ENCODE measurements around the gene RPS6KA5. TPM values are rescaled to one million over a fixed set of nuclear protein-coding genes. Genes with fewer than 3 reads are reported as not detected.
"Not testable (repeated sequence)": the region's sequence is repeated elsewhere in the genome, so short reads cannot be mapped to it uniquely, and the experiment has no call there.

The RPS6KA5 gene
- total RNA-seq, 1 experiment from 2014 or later = 8.5 TPM

GRCh38 chr14:90987140-90987539, 73.3 kb downstream of the RPS6KA5 start:
- DNase-seq (ENCODE audit: low spot score) = no peak

- DNase-seq (ENCODE audit: low spot score) = peak; percentile 7
These were observed 73.9 kb downstream of the RPS6KA5 start for GRCh38 chr14:90986510-90986909.

- DNase-seq (ENCODE audit: low spot score) = no peak
These were observed 74.7 kb downstream of the RPS6KA5 start for GRCh38 chr14:90985601-90986242.

- DNase-seq (ENCODE audit: low spot score) = no peak
These were observed 76.9 kb downstream of the RPS6KA5 start for GRCh38 chr14:90983560-90983959.

GRCh38 chr14:90981636-90982035, 78.8 kb downstream of the RPS6KA5 start:
- peak; percentile 6 for DNase-seq (ENCODE audit: low spot score)

- not testable (repeated sequence) for DNase-seq (ENCODE audit: low spot score)
These were observed 79.8 kb downstream of the RPS6KA5 start for GRCh38 chr14:90980636-90981035.

GRCh38 chr14:90979515-90979914, 80.9 kb downstream of the RPS6KA5 start:
- DNase-seq (ENCODE audit: low spot score) = no peak

- no peak for DNase-seq (ENCODE audit: low spot score)
These were observed 84.3 kb downstream of the RPS6KA5 start for GRCh38 chr14:90976101-90976500.

- no peak for DNase-seq (ENCODE audit: low spot score)
These were observed 88.8 kb downstream of the RPS6KA5 start for GRCh38 chr14:90971687-90972086.

- DNase-seq (ENCODE audit: low spot score) = no peak
These were observed 90.3 kb downstream of the RPS6KA5 start for GRCh38 chr14:90970167-90970600.

- no peak for DNase-seq (ENCODE audit: low spot score)
These were observed 90.8 kb downstream of the RPS6KA5 start for GRCh38 chr14:90969531-90970166.

GRCh38 chr14:90968025-90968424, 92.4 kb downstream of the RPS6KA5 start:
- no peak for DNase-seq (ENCODE audit: low spot score)

GRCh38 chr14:90966493-90966892, 93.9 kb downstream of the RPS6KA5 start:
- DNase-seq (ENCODE audit: low spot score) = no peak

GRCh38 chr14:90965765-90966164, 94.7 kb downstream of the RPS6KA5 start:
- DNase-seq (ENCODE audit: low spot score) = no peak

- no peak for DNase-seq (ENCODE audit: low spot score)
These were observed 97.1 kb downstream of the RPS6KA5 start for GRCh38 chr14:90963343-90963742.

GRCh38 chr14:90962505-90963109, 97.8 kb downstream of the RPS6KA5 start:
- no peak for DNase-seq (ENCODE audit: low spot score)

GRCh38 chr14:90960818-90961217, 99.6 kb downstream of the RPS6KA5 start:
- DNase-seq (ENCODE audit: low spot score) = no peak

GRCh38 chr14:90959344-90959743, 101.1 kb downstream of the RPS6KA5 start:
- no peak for DNase-seq (ENCODE audit: low spot score)

GRCh38 chr14:90956273-90956672, 104.2 kb downstream of the RPS6KA5 start:
- no peak for DNase-seq (ENCODE audit: low spot score)

GRCh38 chr14:90953643-90954042, 106.8 kb downstream of the RPS6KA5 start:
- not testable (repeated sequence) for DNase-seq (ENCODE audit: low spot score)

- DNase-seq (ENCODE audit: low spot score) = no peak
These were observed 117.1 kb downstream of the RPS6KA5 start for GRCh38 chr14:90943367-90943766.

GRCh38 chr14:90942511-90942910, 117.9 kb downstream of the RPS6KA5 start:
- no peak for DNase-seq (ENCODE audit: low spot score)

- no peak for DNase-seq (ENCODE audit: low spot score)
These were observed 118.7 kb downstream of the RPS6KA5 start for GRCh38 chr14:90941706-90942105.
